Measurements from ENCODE around the gene ACP6. TPM values are rescaled to one million over a fixed set of nuclear protein-coding genes. Genes with fewer than 3 reads are reported as not detected.

The ACP6 gene
- total RNA-seq, 3 donors from 2014 or later (not counting 1 experiment from before 2014, with no cell fraction given), result 7.7 to 9.4 (median 7.8) TPM

DNA sequence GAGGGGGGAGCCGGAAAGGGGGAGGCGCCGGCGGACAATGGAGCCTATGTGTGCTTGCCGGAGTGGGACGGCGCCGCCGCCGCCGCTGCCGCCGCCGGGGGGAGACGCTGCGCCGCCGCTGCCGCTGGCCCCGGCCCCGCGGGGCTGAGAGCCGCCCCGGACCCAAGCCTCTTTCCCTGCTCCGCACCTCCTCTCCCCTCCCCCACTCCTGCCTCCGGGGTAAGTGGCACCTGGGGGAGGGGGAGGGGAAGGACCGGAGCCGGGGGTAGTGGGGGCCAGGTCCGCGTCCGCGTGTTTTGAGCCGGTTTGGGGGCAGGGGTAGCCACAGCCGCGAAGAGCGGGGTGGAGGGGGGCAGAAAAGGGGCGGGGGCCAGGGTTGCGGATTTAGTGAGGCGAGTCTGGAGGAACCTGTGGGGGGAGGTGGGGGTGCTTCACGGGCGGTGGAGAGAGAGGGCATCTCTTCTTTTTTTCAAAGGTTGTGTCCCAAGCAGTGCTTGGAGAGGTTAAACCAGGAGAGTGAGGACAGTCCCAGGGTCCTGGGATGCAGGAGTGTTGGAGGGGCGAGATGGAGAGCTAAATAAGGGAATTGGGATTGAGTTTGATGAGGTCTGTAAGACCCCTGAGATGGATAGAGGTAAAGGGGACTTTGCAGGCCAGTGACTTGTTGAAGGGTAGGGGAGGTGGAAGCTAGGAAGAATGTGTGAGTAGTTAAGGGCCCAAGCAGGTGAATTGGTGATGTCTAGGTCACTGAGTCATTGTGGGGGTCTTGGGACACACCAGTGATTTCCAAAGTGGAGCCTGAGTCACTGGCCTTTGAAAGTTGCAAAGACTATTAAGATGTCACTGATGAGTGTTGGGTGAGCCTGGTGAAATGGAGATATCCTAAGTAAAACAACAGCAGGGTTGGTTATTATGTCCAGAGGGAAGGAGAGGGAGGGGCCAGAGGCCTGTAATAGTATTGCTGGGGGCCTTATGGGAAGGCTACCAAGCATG lies 69.9 kb downstream of the ACP6 start:
- peak overlapping the region; percentile 33 for H3K27ac ChIP-seq (ENCODE audit: low read length)
- peaks cover 18% of the 10 kb centered on the region for H3K4me1 ChIP-seq (ENCODE audit: control insufficient read depth, insufficient read depth, low read length)
- H3K36me3 Mint-ChIP-seq, result no peaks in the 10 kb centered on the region
- TF ChIP-seq, protein P1, sequence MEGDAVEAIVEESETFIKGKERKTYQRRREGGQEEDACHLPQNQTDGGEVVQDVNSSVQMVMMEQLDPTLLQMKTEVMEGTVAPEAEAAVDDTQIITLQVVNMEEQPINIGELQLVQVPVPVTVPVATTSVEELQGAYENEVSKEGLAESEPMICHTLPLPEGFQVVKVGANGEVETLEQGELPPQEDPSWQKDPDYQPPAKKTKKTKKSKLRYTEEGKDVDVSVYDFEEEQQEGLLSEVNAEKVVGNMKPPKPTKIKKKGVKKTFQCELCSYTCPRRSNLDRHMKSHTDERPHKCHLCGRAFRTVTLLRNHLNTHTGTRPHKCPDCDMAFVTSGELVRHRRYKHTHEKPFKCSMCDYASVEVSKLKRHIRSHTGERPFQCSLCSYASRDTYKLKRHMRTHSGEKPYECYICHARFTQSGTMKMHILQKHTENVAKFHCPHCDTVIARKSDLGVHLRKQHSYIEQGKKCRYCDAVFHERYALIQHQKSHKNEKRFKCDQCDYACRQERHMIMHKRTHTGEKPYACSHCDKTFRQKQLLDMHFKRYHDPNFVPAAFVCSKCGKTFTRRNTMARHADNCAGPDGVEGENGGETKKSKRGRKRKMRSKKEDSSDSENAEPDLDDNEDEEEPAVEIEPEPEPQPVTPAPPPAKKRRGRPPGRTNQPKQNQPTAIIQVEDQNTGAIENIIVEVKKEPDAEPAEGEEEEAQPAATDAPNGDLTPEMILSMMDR (IDR thresholded peaks at IDR 0.05), result no peak
- ATAC-seq (no peak), DNase-seq (peak in 1 of 2 donors; percentile 20)
- no peaks in the 10 kb centered on the region for H3K9me3 Mint-ChIP-seq
- H3K4me1 Mint-ChIP-seq, result peaks cover 22 to 24% of the 10 kb centered on the region in 2 donors
- no peaks in the 10 kb centered on the region for H3K27me3 Mint-ChIP-seq (ENCODE audit: low read depth in 2 of 2)
- 1% methylated on average over 40 of the region's 42 CpGs for WGBS (ENCODE audit: insufficient coverage)
- H3K36me3 ChIP-seq (ENCODE audit: control insufficient read depth, insufficient read depth, low read length), result no peaks in the 10 kb centered on the region
- peak overlapping the region; percentile 50 for H3K4me3 ChIP-seq (ENCODE audit: low read length)
- peaks cover 4% of the 10 kb centered on the region for H3K27me3 ChIP-seq (ENCODE audit: control insufficient read depth, insufficient read depth, low read length)
- no peaks in the 10 kb centered on the region for H3K9me3 ChIP-seq (ENCODE audit: control insufficient read depth, insufficient read depth, low read length)
- intact Hi-C loops (cut with micrococcal nuclease), result loop anchor here (2.0 kb wide), 1 partner anchor 40 kb away; no protein-coding TSS in a partner anchor
- peak overlapping the region; percentile 3 to 93 for H3K27ac Mint-ChIP-seq
- H3K4me3 Mint-ChIP-seq, result peak overlapping the region; percentile 87

DNA sequence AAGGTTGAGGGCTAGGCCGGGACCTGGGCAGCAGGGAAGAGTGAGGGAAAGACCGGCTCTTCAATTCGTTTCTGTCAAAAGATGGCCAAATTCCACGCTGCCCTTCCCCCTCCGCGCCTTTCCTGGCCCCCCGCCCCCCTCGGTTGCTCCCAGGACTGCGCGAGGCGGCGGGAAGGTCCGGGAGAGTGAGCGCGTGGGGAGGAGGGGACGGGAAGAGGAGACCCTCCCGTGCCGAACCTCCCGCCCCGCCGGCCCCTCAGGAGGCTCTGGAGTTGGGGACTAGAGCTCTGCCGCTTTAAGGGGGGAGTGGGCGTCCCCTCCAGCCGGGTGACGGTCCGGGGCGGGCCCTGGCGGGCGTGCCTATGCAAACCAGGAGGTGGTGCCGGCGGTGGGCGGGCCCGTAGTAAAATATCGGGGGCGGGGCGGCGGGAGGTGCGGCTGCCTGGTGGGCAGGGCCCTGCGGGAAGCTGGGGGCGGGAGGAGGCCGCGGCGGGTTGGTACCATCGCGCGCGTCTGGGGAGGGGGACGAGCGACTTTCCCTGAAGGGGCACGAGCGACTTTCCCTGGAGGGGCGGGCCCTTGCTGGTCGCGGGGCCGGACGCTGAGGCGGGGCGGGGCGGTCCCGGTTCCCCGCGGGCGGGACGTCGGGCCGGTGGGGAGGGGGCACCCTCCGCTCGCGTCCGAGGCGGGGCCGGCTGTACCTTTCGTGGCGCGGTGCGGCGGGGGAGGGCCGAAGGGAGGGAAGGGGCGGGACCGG lies 70.8 kb downstream of the ACP6 start:
- peaks cover 22 to 24% of the 10 kb centered on the region in 2 donors for H3K4me1 Mint-ChIP-seq
- H3K27me3 Mint-ChIP-seq (ENCODE audit: low read depth in 2 of 2), result no peaks in the 10 kb centered on the region
- DNase-seq (peak; percentile 91 to 96), ATAC-seq (peak; percentile 81 to 93 (median 83))
- peaks cover 4% of the 10 kb centered on the region for H3K27me3 ChIP-seq (ENCODE audit: control insufficient read depth, insufficient read depth, low read length)
- no peaks in the 10 kb centered on the region for H3K36me3 ChIP-seq (ENCODE audit: control insufficient read depth, insufficient read depth, low read length)
- H3K9me3 ChIP-seq (ENCODE audit: control insufficient read depth, insufficient read depth, low read length), result no peaks in the 10 kb centered on the region
- under 1% methylated on average over 80 of the region's 80 CpGs for WGBS (ENCODE audit: insufficient coverage)
- peak overlapping the region; percentile 45 to 93 for H3K27ac Mint-ChIP-seq
- H3K4me1 ChIP-seq (ENCODE audit: control insufficient read depth, insufficient read depth, low read length), result peaks cover 18% of the 10 kb centered on the region
- TF ChIP-seq, protein P1 (IDR thresholded peaks at IDR 0.05), result no peak
- no peaks in the 10 kb centered on the region for H3K9me3 Mint-ChIP-seq
- peak overlapping the region; percentile 50 for H3K27ac ChIP-seq (ENCODE audit: low read length)
- intact Hi-C loops (cut with micrococcal nuclease), result loop anchor here (1.0 to 2.0 kb wide), 3 partner anchors 41 to 58 kb away; partner anchors contain the start of gene BCL9
- peak overlapping the region; percentile 66 for H3K4me3 ChIP-seq (ENCODE audit: low read length)
- H3K36me3 Mint-ChIP-seq, result no peaks in the 10 kb centered on the region
- peak overlapping the region; percentile 93 for H3K4me3 Mint-ChIP-seq

DNA sequence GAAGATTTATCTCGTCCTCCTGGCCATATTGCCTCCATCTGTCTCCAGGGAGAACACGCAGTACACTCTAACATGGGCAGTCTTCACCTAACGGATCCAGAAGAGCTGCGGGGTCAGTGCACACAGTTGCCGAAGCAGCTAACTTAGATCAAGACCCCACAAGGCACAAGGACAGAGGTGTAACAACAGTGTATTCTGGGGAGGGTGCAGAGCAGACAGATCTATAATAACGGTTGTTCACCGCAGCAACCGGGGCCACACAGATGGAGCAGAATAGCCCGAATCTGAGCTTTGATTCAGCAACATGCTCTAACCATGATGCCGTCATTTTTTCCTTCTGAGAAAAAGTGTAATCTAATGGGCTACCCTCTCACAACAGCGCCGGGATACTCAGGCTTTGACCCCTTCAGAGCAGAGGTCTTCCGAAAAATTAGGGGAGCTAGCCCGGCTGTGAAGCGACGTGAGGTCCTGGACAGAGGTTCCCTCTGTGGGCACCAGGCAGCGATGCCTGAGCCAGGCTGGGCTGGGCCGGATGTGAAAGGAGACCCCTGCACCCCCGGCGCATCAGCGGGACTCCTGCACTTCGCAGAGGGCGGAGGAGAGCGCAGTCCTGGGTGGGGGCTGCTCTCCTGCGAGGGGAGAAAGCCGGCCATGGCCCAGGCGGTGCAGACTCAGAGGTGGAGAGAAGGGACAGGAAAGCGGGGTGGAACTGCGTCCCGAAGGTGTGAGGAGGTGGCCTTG lies 71.5 kb downstream of the ACP6 start:
- peak in 1 of 3 donors; percentile 4 for ATAC-seq
- TF ChIP-seq, protein P1 (IDR thresholded peaks at IDR 0.05), result no peak
- H3K27ac Mint-ChIP-seq, result peak overlapping the region; percentile 45 to 93
- 10% methylated on average over 30 of the region's 30 CpGs for WGBS (ENCODE audit: insufficient coverage)
- Histone ChIP-seq H3K27me3 (ENCODE audit: control insufficient read depth, insufficient read depth, low read length) (peaks cover 4% of the 10 kb centered on the region), H3K9me3 (ENCODE audit: control insufficient read depth, insufficient read depth, low read length) (no peaks in the 10 kb centered on the region), H3K4me1 (ENCODE audit: control insufficient read depth, insufficient read depth, low read length) (peaks cover 18% of the 10 kb centered on the region), H3K36me3 (ENCODE audit: control insufficient read depth, insufficient read depth, low read length) (no peaks in the 10 kb centered on the region), H3K27ac (ENCODE audit: low read length) (peak overlapping the region; percentile 50), H3K4me3 (ENCODE audit: low read length) (peak overlapping the region; percentile 66)
- peaks cover 22 to 24% of the 10 kb centered on the region in 2 donors for H3K4me1 Mint-ChIP-seq
- no peaks in the 10 kb centered on the region for H3K9me3 Mint-ChIP-seq
- intact Hi-C loops (cut with micrococcal nuclease), result loop anchor here (1.0 kb wide), 2 partner anchors 53 to 57 kb away; partner anchors contain the start of gene BCL9
- H3K27me3 Mint-ChIP-seq (ENCODE audit: low read depth in 2 of 2), result no peaks in the 10 kb centered on the region
- peak; percentile 43 to 57 for DNase-seq
- no peaks in the 10 kb centered on the region for H3K36me3 Mint-ChIP-seq
- H3K4me3 Mint-ChIP-seq, result peak overlapping the region; percentile 93
